HG03460 (cell line): ENCODE measurements around the gene AIF1.

ENCODE experiments used
- ATAC-seq: cut with Tn5 transposase; IDR thresholded peaks from one replicate; pipeline ENCODE4 v1.9.1; 2021; ENCODE audit not compliant: unreplicated experiment

The AIF1 gene

DNA sequence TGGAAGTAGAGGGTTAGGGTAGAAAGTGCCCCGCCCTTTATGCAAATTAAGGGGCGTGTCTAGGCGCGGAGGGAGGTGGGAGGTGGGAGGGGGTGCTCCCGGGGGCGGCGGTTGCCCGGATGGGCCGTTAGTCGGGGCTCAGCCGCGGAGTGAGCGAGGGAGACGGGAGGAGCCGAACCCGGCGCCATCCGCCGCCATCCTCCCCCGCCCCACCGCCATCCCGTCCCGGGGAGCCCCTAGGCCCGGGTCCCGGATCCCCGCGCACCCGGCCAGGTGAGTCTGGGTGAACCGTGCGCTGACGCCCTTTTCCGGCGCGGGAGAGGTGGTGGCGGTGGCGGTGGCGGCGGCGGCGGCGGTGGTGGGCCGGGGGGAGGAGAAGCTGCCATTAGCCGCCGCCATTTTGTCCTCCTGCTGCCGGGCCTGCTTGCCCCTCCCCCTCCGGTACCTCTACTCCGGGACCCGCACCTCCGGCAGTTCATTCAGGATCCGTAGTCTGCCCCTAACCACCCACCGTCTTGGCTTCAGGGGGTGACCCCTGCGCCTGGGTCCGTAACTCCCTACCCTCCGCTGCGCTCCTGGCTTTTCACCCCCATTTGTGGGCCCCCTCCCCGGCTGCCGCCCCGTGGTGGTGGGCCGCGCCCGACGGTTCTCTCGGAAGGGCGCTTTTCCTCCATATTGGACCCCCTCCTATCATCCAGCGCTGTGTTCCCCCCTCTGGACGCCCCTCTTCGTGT, 5.7 kb downstream of the AIF1 start, which contains the start of gene PRRC2A:
Gene PRRC2A (plus strand): TSS at position 130 of the 734 bp plus-strand sequence. CDS start 2,075 bp downstream, outside the sequence.
- peak; percentile 42 for ATAC-seq

- no peak for ATAC-seq
Measured at GRCh38 chr6:31621320-31621939, 6.4 kb downstream of the AIF1 start.

GRCh38 chr6:31621991-31622390, 7.0 kb downstream of the AIF1 start:
- no peak for ATAC-seq

DNA sequence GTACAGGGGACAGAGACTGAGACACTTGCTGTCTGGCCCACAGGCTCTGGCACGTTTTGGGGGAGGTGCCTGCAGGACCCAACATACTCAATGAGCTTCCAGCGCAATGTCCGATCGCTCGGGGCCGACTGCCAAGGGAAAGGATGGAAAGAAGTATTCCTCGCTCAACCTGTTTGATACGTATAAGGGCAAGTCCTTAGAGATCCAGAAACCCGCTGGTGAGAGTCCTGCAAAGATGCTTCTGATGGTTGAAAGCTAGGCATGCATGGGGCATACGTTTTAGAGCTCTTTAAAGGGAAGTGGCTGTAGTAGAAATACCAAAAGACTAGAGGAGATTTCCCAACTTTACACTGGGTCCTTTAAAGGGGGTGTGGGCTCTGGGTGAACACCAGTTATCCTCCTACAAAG, 7.7 kb downstream of the AIF1 start:
- no peak for ATAC-seq

GRCh38 chr6:31624070-31624469, 9.0 kb downstream of the AIF1 start:
- no peak for ATAC-seq

DNA sequence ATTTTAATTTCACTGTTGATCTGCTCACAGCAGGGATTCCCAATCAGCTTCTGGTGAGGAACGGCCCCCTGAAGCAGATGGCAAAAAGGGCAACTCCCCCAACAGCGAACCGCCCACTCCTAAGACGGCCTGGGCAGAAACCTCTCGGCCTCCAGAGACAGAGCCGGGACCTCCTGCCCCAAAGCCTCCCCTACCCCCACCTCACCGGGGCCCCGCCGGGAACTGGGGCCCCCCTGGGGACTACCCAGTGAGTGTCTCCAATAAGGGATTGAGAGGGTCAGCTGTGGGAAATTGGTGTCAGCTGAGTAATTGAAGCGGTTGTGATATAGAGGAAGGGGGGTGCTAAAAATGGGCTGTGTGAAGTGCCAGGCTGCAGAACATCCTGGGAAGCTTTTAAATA, 11.9 kb downstream of the AIF1 start:
- no peak for ATAC-seq

DNA sequence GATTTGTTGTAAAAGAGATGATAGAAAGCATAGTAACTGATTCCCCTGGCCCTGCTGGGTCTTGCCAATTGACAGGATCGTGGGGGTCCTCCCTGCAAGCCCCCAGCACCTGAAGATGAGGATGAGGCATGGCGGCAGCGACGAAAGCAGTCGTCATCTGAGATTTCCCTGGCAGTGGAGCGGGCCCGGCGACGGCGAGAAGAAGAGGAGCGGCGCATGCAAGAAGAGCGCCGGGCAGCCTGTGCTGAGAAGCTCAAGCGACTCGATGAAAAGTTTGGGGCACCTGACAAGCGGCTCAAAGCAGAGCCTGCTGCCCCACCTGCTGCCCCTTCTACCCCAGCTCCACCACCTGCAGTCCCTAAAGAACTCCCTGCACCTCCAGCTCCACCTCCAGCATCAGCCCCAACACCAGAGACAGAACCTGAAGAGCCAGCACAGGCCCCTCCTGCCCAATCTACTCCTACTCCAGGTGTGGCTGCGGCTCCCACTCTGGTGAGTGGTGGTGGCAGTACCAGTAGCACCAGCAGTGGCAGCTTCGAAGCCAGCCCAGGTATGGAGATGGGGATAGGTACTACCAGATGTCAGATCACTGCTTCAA, 12.8 kb downstream of the AIF1 start:
- no peak for ATAC-seq

GRCh38 chr6:31629014-31629413, 14.0 kb downstream of the AIF1 start:
- ATAC-seq, result no peak

- ATAC-seq, result no peak
Measured at GRCh38 chr6:31630177-31630934, 15.3 kb downstream of the AIF1 start.

DNA sequence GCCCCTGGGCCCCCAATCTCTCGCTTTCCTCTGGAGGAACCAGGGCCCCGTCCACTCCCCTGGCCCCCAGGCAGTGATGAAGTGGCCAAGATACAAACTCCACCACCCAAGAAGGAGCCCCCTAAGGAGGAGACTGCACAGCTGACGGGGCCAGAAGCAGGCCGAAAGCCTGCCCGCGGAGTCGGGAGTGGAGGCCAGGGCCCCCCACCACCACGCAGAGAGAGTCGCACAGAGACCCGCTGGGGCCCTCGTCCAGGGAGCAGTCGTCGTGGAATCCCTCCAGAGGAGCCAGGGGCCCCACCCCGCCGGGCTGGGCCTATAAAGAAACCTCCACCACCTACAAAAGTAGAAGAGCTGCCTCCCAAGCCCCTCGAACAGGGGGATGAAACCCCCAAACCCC, 16.2 kb downstream of the AIF1 start:
- no peak for ATAC-seq

GRCh38 chr6:31631681-31632278, 16.7 kb downstream of the AIF1 start:
- ATAC-seq, result no peak

DNA sequence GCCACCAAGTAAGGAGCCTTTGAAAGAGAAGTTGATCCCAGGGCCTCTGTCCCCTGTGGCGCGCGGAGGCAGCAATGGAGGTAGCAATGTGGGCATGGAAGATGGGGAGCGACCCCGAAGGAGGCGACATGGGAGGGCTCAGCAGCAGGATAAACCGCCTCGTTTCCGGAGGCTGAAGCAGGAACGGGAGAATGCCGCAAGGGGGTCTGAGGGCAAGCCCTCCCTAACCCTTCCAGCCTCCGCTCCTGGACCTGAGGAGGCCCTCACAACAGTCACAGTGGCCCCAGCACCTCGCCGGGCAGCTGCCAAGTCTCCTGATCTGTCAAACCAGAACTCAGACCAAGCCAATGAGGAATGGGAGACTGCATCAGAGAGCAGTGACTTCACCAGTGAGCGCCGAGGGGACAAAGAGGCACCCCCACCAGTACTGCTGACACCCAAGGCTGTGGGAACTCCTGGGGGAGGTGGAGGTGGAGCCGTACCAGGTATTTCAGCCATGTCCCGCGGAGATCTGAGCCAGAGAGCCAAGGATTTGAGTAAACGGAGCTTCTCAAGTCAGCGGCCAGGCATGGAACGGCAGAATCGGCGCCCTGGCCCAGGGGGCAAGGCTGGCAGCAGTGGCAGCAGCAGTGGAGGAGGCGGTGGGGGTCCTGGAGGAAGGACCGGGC, 17.4 kb downstream of the AIF1 start:
- ATAC-seq, result no peak

- no peak for ATAC-seq
Measured at GRCh38 chr6:31633447-31633846, 18.4 kb downstream of the AIF1 start.

GRCh38 chr6:31634131-31634530, 19.1 kb downstream of the AIF1 start:
- no peak for ATAC-seq

- no peak for ATAC-seq
Measured at GRCh38 chr6:31634969-31635575, 20.0 kb downstream of the AIF1 start.

DNA sequence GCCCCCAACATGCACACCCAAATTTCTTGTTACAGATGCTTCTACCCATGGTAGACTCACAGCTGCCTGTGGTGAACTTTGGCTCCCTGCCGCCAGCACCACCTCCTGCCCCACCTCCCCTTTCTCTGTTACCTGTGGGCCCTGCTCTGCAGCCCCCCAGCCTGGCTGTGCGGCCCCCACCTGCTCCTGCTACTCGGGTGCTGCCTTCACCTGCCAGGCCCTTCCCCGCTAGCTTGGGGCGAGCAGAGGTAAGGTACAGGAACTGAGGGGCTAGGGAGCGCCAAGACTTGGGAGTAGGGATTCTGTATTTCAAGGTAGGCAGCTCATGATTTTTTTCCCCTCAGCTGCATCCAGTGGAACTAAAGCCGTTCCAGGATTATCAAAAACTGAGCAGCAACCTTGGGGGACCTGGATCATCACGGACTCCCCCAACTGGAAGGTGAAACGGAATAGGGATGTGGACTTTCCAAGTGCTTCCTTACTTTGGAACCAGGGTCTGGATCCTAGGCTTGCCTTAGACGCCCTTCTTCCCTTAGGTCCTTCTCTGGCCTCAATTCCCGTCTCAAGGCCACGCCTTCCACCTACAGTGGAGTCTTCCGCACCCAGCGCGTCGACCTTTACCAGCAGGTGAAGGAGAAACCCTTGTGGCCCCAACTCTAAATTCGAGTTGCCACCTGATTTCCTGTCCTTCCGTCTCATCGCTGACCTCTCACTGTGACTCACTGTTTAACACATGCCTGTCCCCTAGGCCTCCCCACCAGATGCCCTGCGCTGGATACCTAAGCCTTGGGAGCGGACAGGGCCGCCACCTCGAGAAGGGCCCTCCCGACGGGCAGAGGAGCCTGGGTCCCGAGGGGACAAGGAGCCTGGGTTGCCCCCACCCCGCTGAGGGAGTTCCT, 21.9 kb downstream of the AIF1 start:
- no peak for ATAC-seq

DNA sequence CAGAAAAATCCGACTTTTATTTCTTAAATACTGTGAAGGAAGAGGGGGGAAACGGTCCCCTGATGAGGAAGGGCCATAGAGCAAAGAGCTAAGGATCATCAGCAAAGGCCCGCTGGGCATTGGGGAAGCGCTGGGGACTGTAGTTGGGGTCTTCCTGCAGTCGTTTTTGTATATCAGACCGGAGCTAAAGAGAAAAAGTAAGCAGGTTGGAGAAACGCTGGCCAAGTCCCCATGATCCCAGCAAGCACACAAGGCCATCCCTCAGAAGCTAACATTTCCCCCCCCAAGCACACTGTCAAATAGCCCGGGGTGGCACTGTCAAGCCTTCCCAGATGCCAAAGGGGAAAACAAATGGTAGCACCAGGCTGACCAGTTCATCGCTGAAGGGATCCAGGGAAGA, 24.0 kb downstream of the AIF1 start:
- no peak for ATAC-seq

DNA sequence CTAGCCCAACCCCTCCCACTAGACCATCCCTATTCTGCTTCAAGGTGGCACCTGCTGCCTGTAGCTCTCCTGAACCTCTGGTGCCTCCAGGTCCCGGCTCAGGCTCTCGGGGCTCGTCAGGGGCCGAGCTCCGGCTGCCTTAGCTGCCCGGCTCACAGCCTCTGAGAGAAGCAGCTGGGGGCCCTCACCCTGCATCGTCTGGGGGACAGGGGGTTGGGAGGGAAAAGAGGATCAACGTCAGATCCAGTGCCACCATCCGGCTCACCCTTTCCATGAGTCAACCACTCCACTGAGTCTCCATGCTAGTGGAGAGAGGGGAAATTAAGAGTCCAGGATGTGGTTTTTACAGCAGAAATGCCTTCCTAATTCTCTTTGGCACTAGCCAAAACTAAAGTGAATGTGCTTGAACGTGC, 24.4 kb downstream of the AIF1 start:
- ATAC-seq, result no peak

GRCh38 chr6:31640612-31641011, 25.6 kb downstream of the AIF1 start:
- ATAC-seq, result no peak
